H1 (cell line): ENCODE measurements around the gene LY6G6F. TPM values are rescaled to one million over a fixed set of nuclear protein-coding genes. Genes with fewer than 3 reads are reported as not detected.

ENCODE experiments used
- CHD1 ChIP-seq: IDR thresholded peaks from 2 replicates; pipeline ENCODE4 v1.6.1; 2012; ENCODE audit warnings: low read depth, low read length, improper control_type of control experiment
- HDAC2 ChIP-seq, 2 experiments: fragments of 300-600 bp in 1 of 2; sonication (generic) in 1 of 2; IDR thresholded peaks; 2 replicates each; pipeline ENCODE4 v1.6.1; 2011 to 2012; ENCODE audit warnings: low read depth in 2 of 2, low read length in 2 of 2, mild to moderate bottlenecking in 2 of 2, moderate library complexity in 2 of 2, borderline replicate concordance in 1 of 2, inconsistent platforms in 1 of 2
- NANOG ChIP-seq: IDR thresholded peaks from 2 replicates; pipeline ENCODE4 v1.6.1; 2011; ENCODE audit warnings: low read length, low read depth, mild to moderate bottlenecking, inconsistent platforms; ENCODE audit not compliant: insufficient read depth, poor library complexity, severe bottlenecking
- SAP30 ChIP-seq: fragments of 300-600 bp; sonication (generic); IDR thresholded peaks from 2 replicates; pipeline ENCODE4 v1.7.1; 2012; ENCODE audit warnings: low read length, moderate library complexity, mild to moderate bottlenecking, inconsistent platforms; ENCODE audit not compliant: insufficient read depth, insufficient replicate concordance
- SUZ12 ChIP-seq: fragments of 200-600 bp; sonication (generic); IDR thresholded peaks from 2 replicates; pipeline ENCODE4 v1.6.1; 2012; ENCODE audit warnings: mild to moderate bottlenecking, inconsistent platforms, low read length, moderate library complexity, mixed read lengths
- TAF1 ChIP-seq: IDR thresholded peaks from 2 replicates; pipeline ENCODE4 v1.6.1; 2011; ENCODE audit warnings: mild to moderate bottlenecking, low read depth, low read length
- polyA plus RNA-seq, 7 experiments: library from polyadenylated mRNA; depleted of rRNA in 3 of 7; stranded (reverse) in 5 of 7; unstranded in 2 of 7; fragments of >200 nt in 5 of 7; fragments of 200-250 nt in 2 of 7; gene quantifications; 1 replicate in 5 of 7; 2 replicates in 1 of 7; 4 replicates in 1 of 7; pipeline versions ENCODE4 v1.2.1 to v1.2.3, GENCODE V29; 2011 to 2013; ENCODE audit warnings: missing spikeins in 2 of 7, mixed read lengths in 2 of 7
- total RNA-seq: library from RNA; stranded (reverse); fragmentation: NEBNext Ultra II Directional; extraction: Animal tissue kit (Norgen Biotek cat#: 25700); gene quantifications from 2 replicates; pipeline ENCODE4 v1.2.1, GENCODE V29; 2021

LY6G6F gene
- total and polyA plus RNA-seq, 2 of the 8 experiments (the other 6 are each of a cell fraction or from before 2014, with no cell fraction given), result not detected

DNA sequence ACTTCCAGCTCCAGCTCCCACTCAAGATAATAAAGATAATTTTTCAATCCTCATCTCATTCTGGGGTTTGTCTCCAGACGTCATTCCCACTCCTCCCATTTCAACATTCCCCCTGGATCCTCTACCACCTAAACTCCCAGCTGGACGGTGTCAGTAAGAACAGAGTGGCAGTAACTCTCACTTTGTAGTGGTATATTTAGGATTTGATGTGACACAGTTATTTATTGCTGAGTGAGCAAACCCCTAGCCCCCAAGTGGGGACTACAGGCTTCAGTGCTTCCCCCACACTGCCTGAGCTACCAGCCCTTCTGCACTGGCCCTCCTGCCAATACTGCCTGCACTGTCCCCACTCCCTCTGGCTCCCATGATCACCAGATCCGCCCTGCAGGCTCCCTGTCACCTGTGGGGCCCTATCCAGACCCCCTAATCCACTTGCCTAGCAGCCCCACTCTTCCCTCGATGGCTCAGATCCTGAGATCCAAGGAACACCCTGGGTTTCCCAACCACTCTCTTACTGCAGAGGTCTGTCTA, 48.4 kb upstream of the LY6G6F start (continued):
- TF ChIP-seq NANOG (no peak), SUZ12 (no peak), HDAC2 (IDR thresholded peaks at IDR 0.05; ENCODE audit: borderline replicate concordance in 1 of 2, low read depth in 2 of 2, low read length in 2 of 2) (no peak), CHD1 (no peak), SAP30 (no peak), TAF1 (no peak)
- TF ChIP-seq, all 59 proteins: peak for 0
